H4 (cell line): ENCODE measurements around the gene VAV3. TPM values are rescaled to one million over a fixed set of nuclear protein-coding genes. Genes with fewer than 3 reads are reported as not detected.

Experiments
- DNase-seq: peaks from one replicate; pipeline ENCODE4 v3.0.0-alpha.2; 2015; ENCODE audit warnings: low spot score
- total RNA-seq: library from RNA; depleted of rRNA; stranded (reverse); fragments of >200 nt; shearing (Covaris generic); gene quantifications from 2 replicates; pipeline ENCODE4 v1.2.3, GENCODE V29; 2014; rRNA removed

Gene VAV3
- total RNA-seq, 1 experiment from 2014 or later: 40.5 TPM

DNA sequence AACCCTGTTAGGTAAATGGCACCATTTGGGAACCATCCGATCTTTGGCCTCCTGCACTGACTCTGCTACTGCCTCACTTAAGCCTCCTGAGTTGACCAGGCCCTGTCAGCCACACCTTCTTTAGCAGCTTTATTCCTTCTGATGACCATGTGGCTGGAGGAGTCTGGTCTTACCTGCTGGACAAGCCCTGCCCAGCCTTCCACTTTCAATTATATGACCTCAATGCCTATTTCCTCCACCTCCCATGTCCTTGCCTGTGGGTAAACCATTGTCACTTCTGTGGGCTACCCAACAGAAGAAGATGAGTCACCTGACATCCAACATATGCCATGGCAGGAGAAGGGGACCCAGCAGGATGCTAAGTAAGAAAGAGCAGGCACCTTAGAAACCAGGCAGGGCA, 430.3 kb downstream of the VAV3 start:
- no peak for DNase-seq

DNA sequence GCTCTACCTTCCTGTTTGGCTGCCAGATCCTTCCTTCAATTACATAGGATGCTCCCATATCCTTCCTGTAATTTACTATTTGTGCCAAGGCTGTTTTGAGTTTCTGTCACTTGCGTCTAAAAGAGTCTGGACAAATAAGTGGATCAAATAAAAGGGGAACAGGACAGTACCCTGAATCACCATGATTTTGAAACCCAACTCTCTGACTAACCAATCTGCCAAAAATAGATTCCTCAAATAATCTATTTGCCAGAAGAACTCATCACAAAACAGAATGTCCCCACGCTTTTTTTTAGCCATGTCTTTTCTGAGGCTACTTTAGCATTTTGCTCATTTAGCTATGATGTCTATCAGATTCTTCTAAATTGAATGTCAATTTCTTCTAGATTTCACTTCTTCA, 431.5 kb downstream of the VAV3 start:
- DNase-seq: no peak

DNA sequence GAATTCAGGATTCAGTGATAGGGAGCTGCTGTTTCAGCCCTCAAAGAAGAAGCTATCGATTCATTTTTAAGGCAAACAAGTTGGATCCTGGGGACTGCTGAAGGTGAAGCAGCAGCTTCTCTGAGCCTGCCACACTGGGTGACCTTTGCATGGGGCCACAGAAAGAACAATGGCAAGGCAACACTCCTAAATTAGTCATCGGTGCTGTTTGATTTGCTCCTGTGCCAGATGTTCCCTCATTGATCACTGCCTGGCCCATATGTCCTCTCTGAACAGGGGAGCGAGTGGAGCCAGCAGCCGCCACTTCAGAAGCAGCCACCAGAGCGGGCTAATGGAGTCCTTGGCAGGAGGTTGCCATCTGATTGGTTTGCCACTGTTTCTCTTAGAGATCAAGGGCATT, 432.7 kb downstream of the VAV3 start:
- DNase-seq: no peak

GRCh38 chr1:107531065-107531908, 433.7 kb downstream of the VAV3 start:
- DNase-seq: no peak

- no peak for DNase-seq
Observed at GRCh38 chr1:107530543-107530942, 434.4 kb downstream of the VAV3 start.

- peak; percentile 63 for DNase-seq
Observed at GRCh38 chr1:107529511-107530149, 435.4 kb downstream of the VAV3 start.

DNA sequence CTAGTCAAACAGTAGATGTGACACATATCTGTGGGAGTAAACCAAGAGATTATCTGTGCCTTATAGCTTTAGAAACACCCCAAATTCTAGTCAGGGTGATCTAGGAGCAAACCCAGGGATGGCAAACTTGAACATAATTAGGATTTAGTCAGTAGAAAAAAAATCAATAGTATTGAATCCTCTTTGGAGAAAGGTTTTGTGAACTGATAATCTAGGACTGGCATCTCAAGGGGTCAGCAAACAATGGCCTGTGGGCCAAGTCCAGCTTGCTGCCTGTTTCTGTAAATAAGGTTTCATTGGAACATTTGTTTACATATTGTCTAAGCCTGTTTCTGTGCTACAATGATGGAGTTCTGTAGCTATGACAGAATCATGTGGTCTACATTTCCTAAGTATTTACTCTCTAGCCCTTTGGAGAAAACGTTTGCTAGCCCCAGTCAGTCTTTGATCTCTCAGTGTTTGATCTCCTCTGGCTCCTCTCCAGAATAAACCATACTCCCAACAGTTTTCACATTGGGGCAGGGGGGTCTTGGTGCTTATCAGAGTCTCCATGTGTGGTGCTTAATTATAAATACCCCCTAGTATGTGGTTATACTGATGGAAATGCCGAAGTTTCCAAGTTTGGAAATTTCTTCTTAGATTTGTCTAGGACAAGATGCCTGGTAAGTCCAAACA, 438.3 kb downstream of the VAV3 start:
- no peak for DNase-seq

DNA sequence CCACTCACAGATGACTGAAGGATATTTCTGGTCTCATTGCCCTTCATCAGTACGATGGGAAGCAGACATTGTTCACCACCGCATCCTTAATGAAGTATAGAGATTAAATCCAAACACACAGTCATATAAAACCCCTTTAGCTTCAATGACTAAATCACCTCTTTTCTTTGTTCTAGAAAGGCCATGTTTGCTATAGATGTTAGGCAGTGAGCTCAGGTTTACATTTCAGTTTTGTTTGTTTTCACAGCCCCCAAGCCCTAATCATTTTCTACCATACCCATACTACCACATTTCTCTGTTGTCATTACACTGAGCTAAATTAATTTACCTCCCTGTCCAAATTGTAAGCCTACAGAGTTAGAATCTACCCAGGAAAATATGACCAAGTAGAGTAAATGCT, 439.0 kb downstream of the VAV3 start:
- no peak for DNase-seq

GRCh38 chr1:107525145-107525544, 439.8 kb downstream of the VAV3 start:
- no peak for DNase-seq

DNA sequence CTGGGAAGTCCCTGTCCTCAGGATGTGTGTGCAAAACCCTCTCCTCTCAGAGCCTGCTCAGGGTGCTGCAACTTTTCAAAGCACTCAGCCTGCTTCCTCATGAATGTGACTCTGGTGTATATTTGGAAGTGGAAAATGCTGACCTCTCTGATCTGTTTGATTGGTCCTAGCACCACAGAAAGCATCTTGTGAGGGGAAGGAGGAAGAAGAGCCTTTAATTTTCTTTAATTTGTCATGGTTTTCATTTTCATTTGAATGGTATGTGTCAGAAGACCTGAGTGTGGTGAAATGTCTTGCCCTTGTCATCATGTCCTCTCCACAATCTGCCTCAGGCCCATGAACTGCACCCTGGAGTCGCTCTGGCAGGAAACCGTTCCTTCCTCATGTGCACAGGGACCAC, 440.7 kb downstream of the VAV3 start:
- no peak for DNase-seq

DNA sequence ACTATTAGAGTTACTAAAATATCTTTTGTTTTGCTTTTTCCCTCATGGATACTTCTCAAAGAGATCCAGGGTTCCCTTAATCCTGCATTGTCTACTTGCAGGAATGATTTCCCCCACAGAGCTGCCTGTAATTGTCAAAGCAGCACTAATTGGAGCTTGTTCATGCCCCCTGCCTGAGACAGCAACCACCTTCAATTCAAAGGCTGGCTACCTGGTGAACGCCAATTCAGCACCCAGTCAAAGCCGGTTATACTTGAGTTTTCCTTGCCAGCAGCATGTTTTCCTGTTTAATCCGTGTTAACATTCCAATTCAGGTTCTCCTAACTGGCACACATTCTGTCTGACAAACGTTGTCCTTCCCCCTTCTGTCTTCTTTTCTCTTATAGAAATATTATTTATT, 441.2 kb downstream of the VAV3 start:
- no peak for DNase-seq

- DNase-seq: no peak
Observed at GRCh38 chr1:107523061-107523460, 441.9 kb downstream of the VAV3 start.

Other genes starting within 250 kb of the VAV3 start
- gene SLC25A24, start 235.2 kb upstream of the VAV3 start, total RNA-seq: 28.7 and 32.2 TPM in 2 replicates